Right hindlimb (tissue), 1 donor: ENCODE data around the gene SUPV3L1.

Experiments
- DNase-seq: peaks from one replicate; pipeline ENCODE4 v3.0.0-alpha.2; 2018

Gene SUPV3L1

DNA sequence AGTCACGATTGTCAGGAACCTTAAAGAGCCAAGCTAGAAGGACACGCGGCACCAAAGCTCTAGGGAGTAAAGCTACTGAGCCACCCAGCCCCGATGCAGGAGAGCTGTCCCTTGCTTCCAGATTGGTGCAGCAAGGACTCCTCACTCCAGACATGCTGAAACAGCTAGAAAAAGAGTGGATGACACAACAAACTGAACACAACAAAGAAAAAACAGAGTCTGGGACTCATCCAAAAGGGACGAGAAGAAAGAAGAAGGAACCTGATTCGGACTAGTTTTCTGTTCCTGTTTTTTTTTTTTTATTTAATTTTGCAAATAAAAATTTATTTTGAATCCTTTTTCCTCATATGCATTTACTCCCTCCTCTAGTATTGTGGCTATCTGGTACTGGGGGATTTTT, 28.7 kb downstream of the SUPV3L1 start:
- no peak for DNase-seq

DNA sequence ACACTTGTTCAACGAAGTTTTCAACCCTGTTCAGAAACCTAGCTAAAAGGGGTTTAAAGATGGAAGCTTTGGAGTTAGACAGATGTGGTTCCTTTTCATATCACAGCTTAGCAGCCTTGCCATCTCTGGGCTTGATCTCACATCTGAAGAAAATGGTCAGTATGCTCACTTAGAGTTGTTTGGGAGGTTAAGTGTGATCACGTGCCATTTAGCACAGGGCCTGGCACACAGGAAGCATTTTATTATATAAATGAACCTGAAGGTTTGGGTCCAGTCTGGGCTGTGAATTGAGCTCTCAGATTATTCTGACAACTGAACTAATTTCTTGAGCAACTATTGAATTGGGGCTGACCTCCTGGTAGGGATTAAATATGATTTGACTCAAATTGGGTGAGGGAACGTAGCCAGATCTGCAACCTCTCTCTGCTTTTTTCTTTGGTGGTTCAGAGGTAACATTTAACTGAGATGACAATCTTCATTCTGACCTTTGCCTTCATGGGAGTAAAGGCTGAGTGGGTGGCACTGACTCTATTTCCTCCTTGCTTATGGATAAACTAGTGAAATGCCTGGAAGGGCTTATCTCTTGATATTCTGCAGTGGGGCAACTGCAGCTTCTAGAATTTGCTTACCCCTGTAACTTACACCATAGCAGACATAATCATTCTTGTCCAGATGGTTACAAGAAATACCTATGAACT, 29.9 kb downstream of the SUPV3L1 start:
- no peak for DNase-seq

- no peak for DNase-seq
Measured at GRCh38 chr10:69211104-69211503, 31.1 kb downstream of the SUPV3L1 start.

DNA sequence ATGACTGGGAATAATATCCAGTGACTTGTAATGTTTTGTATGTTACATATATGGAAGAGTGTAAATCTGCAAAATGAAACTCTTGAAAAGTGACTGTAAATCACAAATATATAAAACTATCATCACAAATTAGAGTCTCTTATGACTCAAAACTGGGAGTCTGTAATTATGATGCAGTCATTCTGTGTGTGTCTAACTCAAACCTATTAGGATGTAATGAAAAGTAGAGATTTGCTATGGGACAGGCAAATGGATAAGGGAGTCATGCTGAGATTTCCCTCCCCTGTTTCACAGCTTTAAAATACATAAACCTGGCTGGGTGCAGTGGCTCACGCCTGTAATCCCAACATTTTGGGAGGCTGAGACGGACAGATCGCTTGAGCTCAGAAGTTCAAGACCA, 31.5 kb downstream of the SUPV3L1 start:
- no peak for DNase-seq

DNA sequence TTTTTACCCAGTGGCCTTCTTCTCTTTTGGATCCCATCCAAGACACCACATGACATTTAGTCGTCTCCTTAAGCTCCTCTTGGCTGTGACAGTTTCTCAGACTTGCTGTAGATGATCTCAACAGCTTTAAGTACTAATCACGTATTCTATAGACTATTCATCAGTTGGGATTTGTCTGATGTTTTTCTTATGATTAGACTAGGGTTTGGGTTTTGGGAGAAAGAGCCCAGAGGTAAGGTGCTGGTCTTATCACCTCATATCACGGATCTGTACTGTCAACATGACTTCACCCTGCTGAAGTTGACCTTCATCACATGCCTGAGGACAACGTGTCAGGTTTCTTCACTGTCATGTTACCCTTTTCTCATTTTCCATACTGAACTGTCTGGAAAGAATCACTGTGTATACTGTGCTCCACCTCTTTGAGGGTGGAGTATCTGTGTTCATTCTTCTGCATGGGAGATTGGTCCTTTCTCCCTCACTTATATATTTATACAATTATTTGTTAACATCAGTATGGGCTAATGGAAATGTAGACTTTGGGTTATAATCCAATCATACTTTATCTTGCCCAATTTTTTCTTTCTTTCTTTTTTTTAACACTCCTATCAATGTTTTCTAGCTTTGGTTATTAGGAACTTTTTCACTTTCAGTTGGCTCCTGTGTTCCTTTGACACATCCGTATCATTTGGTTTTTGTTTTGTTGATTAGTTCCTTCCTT, 33.7 kb downstream of the SUPV3L1 start:
- DNase-seq = no peak

DNA sequence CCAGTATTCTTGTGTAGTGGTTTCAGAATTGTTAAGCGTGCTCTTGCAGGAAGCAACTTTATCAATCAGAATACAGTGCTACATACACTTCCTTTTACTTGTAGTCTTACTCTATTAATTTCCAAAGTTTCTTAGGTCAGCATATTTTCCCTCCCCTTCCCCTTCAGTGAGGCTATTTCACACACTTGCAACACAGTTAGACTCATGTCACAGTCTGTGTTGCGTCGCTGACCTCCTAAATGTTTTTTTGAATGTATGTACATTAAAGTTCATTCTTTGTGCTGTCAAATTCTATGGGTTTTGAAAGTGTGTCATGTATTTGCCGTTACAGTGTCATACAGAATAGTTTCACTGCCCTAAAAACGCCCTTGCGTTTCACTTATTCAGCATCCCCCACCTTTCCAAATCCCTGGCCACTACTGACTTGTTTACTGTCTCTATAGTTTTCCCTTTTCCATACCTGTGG, 34.7 kb downstream of the SUPV3L1 start:
- no peak for DNase-seq

- DNase-seq = no peak
Measured at GRCh38 chr10:69215405-69216171, 35.6 kb downstream of the SUPV3L1 start.

- DNase-seq = no peak
Measured at GRCh38 chr10:69216577-69217118, 36.6 kb downstream of the SUPV3L1 start.

- no peak for DNase-seq
Measured at GRCh38 chr10:69217119-69217754, 37.2 kb downstream of the SUPV3L1 start.

DNA sequence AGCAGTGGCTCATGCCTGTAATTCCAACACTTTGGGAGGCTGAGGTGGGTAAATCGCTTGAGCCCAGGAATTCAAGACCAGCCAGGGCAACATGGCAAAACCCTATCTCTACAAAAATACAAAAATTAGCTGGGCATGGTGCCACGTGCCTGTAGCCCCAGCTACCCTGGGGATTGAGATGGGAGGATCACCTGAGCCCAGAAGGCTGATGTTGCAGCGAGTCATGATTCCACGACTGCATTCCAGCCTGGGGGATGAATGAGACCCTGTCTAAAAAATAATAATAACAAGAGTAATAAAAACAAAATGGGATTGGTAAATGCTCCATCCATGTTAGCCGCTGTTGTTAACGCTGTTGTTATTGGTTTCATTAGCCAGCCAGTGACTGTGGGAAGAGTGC, 38.8 kb downstream of the SUPV3L1 start:
- no peak for DNase-seq

DNA sequence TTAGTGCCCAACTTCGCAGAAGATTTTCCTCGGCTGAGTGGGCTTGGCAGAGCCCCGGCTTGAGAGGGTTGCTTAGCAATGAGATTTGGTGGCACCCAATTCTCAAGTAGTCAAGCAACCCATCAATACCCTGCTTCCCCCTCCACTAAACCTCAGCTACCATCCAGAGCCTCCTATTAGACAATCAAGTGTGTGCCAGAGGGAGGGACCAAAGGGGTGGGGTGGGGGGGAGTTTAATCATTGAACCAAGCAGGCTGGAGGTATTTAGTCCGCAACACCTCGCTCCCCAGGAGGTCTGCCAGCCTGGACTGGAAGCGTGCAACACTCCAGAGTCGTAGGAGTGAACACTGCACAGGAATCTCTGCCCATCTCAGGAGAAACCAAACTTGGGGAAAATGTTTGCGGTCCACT, 40.0 kb downstream of the SUPV3L1 start, which contains the start of gene HKDC1:
HKDC1 (plus strand) TSS at position 292 of the 411 bp plus-strand sequence; CDS start at position 396, 104 bp downstream.
- no peak for DNase-seq

DNA sequence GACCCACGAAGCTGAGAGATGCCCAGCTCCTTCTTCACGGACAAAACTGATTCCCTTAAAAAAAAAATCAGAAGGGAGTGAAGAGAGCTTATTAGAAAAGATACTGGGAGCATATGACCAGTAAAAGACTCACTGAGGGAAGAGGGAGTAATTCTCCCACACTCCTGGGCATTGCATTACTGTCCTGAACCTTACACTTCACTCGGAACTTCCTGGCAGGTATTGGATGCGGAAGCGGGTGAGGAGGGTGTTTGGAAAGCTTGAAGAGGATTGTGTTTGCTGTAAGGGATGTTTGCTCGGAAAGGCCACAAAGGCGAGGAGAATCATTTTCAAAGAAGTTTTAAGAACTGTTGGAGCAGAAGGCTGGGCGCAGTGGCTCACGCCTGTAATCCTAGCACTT, 40.5 kb downstream of the SUPV3L1 start:
- DNase-seq = no peak

DNA sequence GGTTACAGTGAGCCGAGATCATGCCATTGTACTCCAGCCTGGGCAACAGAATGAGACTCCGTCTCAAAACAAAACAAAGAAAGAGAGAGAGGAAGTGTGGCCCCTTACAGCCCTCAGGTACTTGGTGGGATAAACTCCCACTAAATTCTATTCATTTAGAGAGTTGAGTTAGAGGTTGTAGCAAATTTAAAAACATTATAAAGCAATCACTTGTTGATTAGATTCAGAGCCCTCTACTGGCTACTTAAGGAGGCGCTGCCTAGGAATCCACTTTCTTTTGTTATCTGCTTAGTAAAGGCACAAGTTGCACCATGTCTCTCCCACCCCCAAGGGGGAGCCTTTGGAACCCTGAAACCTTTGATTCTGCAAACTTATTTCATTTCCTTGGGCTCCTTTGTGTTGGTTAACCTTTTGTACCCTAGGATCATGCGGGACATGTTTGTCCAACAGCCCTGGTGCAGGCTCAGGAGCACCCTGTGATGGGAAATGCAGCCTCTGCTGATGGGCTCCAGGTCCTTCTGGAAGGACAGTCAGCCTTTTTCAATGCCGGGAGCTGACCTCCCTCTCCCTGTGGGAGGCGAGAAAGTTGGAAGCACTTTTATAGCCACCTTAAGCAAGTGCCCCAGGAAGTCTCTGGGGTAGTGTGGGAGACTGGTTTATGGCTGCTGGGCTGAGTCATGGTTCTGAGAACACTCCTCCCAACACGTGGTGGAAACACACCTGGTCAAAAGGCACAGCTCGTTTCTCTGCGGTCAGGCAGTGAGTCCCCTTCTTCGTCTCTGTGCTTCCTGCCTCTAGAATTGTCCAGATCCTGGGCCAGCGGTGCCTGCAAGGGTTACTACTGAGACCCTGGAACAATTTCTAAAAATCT, 42.4 kb downstream of the SUPV3L1 start:
- no peak for DNase-seq

GRCh38 chr10:69223028-69223342, 43.0 kb downstream of the SUPV3L1 start:
- no peak for DNase-seq

GRCh38 chr10:69224862-69225657, 45.0 kb downstream of the SUPV3L1 start:
- DNase-seq = no peak

GRCh38 chr10:69225681-69226080, 45.6 kb downstream of the SUPV3L1 start:
- no peak for DNase-seq

GRCh38 chr10:69226919-69227450, 47.0 kb downstream of the SUPV3L1 start:
- DNase-seq = no peak

DNA sequence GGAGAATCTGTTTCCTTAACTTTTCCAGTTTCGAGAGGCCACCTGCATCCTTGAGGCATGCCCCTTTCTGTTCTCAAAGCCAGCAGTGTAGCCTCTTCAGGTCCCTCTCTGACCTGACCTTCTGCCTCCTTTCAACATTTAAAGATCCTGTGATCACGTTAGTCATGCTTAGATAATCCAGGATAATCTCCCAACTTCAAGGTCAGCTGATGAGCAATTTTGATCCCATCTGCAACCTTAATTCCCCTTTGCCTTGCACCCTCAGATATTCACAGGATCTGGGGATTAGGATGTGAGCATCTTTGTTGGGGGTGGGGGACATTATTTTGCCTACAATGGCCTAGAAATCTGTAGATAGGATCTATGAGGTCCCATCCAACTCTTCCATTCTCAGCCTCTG, 48.1 kb downstream of the SUPV3L1 start:
- DNase-seq = no peak

GRCh38 chr10:69229616-69229916, 49.5 kb downstream of the SUPV3L1 start:
- no peak for DNase-seq

DNA sequence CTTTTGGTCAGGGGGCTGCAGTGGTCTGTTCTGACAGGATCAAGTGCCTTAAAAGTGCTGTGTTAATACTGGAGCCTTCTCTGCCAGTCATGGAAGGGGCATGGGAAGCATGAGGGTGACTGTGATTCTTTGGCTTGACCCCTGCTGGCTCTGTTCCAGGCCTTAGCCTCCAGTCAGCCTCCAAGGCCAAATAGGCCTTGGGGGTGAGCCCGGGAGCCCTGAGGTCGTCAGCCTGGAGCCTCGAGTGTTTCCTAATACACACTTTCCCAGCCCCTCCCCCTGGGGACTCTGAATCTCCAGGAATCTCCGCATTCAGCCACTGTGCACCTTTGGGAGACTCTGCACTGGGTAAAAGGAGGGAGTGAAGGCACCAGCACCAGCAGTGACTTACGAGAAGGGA, 50.1 kb downstream of the SUPV3L1 start:
- DNase-seq = no peak

DNA sequence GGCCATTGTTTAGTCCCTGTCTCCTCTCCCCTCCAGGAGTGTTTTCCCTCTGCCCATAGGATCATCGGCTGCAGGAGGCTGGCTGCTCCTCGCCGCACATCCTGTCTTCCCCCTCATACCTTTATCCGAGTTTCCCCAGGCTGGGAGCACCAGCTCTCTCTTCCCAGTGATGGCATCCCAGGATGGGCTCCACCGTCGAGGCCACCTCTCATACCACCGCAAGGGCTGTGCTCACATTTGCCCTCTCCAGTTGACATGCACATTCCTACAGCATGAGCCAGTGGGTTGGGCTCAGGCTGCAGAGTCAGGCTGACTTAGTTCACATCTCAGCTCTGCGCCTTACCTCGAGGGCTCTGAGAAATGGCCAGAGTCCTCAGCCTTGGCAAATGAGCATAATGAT, 52.2 kb downstream of the SUPV3L1 start:
- no peak for DNase-seq
